ENCODE results near the gene TAOK2.

DNA sequence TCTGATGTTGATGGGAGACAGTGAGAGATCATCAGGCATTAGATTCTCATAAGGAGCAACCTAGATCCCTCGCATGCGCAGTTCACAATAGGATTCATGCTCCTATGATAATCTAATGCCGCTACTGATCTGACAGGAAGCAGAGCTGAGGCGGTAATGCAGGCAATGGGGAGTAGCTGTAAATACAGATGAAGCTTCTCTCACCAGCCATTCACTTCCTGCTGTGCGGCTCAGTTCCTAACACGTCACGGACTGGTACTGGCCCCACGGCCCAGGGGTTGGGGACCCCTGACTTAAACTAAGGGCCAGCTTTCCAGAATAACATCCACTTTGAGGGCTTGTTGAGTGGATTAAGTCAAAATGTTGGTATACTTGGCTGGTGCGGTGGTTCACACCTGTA is 14.4 kb upstream of the TAOK2 start:
- TF ChIP-seq, protein P1, sequence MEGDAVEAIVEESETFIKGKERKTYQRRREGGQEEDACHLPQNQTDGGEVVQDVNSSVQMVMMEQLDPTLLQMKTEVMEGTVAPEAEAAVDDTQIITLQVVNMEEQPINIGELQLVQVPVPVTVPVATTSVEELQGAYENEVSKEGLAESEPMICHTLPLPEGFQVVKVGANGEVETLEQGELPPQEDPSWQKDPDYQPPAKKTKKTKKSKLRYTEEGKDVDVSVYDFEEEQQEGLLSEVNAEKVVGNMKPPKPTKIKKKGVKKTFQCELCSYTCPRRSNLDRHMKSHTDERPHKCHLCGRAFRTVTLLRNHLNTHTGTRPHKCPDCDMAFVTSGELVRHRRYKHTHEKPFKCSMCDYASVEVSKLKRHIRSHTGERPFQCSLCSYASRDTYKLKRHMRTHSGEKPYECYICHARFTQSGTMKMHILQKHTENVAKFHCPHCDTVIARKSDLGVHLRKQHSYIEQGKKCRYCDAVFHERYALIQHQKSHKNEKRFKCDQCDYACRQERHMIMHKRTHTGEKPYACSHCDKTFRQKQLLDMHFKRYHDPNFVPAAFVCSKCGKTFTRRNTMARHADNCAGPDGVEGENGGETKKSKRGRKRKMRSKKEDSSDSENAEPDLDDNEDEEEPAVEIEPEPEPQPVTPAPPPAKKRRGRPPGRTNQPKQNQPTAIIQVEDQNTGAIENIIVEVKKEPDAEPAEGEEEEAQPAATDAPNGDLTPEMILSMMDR (IDR thresholded peaks at IDR 0.05; ENCODE audit: low read length), result no peak
- TF ChIP-seq EZH2 (IDR thresholded peaks at IDR 0.05; ENCODE audit: borderline replicate concordance, low read length), result no peak

All from OCI-LY1 (cell line).